Stimulated activated CD8-positive, alpha-beta memory T cell treated with anti-CD3 and anti-CD28 coated beads, Interleukin-12 subunit alpha, Interleukin-12 subunit beta, amount 100 ng/mL, for 4 hours (primary cell): ENCODE measurements around the gene ZNF124.
"Not testable (repeated sequence)": the region's sequence is repeated elsewhere in the genome, so short reads cannot be mapped to it uniquely, and the experiment has no call there.

Experiments
- DNase-seq: peaks from one replicate; pipeline ENCODE4 v3.0.0-alpha.2; 2020; ENCODE audit warnings: low read depth

ZNF124 gene

GRCh38 chr1:247172996-247173395 is 1.2 kb upstream of the ZNF124 start:
- no peak for DNase-seq

DNA sequence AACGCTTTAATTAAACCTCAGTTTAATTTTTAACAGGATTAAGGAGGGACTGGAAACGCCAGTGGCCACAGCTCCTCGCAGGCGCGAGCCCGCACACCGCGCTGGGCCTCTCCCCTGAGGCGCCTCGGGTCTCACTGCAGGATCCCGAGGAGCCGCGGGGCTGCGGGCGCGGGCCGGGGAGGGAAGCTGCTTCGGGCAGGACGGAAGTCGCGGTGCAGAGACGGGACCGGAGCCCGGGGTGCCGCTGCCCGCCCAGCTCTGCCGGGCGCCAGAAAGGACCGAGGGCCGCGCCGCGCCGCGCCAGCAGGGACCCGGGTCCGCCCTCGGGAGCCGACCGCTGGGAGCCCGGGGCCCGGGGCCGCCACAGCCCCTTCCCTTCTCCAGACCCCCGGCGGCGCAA is 377 bp downstream of the ZNF124 start:
- DNase-seq = not testable (repeated sequence)

- no peak for DNase-seq
Observed at GRCh38 chr1:247165674-247166073, 6.1 kb downstream of the ZNF124 start.

- no peak for DNase-seq
Observed at GRCh38 chr1:247164694-247165093, 7.1 kb downstream of the ZNF124 start.

- no peak for DNase-seq
Observed at GRCh38 chr1:247156787-247157232, 15.0 kb downstream of the ZNF124 start.

DNA sequence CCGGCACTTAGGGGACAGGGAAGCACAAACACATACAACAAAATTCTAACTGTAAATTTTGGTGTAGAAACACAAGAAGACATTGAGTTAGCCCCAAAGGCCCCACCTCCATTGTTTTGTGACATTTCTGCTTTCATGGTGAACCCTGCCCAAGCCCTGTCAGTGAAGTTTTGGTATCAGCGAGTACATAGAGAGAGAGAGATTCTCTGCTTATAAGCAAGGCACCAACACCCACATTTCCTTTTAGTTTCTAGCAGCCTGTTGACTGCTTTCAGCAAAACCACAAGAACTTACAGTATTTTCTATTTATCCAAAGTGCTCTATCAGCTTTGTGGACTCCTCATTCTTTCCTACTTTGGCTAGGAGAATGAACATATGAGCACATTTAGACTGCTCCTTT is 24.0 kb downstream of the ZNF124 start:
- DNase-seq = no peak

- not testable (repeated sequence) for DNase-seq
Observed at GRCh38 chr1:247147120-247147519, 24.7 kb downstream of the ZNF124 start.

GRCh38 chr1:247146671-247147070 is 25.1 kb downstream of the ZNF124 start:
- no peak for DNase-seq

DNA sequence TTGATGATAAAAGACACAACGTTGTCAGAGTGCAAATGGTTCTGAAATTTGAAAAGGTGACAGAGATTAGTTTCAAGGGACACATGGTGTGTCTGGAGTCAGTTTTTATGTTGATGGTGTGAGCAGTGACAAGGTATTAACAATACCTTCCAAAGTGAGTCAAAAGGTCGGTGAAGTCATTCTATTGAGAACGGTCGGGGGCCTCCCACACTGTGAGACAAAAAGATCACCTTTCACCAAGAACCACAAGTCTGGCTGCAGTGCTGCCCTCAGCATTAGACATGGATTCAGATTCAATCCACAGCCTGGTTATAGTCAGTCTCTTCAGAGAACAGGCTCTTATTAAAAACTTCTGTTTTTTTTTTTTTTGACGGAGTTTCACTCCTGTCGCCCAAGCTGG is 26.5 kb downstream of the ZNF124 start:
- no peak for DNase-seq

- DNase-seq = not testable (repeated sequence)
Observed at GRCh38 chr1:247139557-247139956, 32.3 kb downstream of the ZNF124 start.

DNA sequence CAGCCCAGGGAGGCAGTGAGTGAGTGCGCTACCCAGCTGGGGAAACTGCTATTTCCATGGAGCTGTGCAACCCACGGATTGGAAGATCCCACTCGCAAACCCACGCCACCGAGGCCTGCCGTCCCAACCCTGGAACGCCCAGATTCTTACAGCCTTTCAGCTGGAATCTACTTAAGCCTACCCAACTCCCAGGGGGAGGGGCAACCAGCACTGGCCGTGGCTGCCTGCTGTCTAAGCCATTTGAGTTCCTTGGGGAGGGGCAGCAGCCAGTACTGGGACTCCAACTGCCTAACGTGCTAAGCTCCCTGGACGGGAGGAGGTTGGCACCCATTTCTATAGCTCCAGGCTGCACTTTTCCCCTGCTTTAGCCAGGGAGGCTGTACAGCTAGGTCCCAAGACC is 40.6 kb downstream of the ZNF124 start:
- no peak for DNase-seq

DNA sequence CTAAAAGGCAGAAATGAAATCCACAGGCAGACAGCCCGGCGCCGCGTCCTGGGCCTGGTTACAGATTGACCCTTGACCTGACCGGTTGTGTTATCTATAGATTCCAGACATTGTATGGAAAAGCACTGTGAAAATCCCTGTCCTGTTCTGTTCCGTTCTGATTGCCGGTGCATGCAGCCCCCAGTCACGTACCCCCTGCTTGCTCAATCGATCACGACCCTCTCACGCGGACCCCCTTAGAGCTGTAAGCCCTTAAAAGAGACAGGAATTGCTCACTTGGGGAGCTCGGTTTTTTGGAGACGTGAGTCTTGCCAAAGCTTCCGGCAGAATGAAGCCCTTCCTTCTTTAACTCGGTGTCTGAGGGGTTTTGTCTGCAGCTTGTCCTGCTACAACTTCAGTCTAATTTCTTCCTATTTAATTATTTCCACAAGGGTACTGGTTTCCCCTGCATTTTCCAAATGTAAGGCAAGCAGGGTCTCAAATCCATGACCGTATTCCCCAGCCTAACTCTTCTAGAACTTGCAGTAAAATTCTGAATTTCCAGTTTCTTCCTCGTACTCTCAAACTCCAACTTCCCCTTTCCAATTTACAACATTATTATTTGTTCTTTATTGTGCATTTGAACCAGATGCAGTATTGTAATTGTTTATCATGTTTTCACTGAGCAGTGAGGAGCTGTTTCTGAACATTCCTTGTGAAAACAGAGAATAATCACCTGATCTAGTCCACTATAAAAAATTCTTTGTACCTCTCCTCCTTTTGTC is 44.1 kb downstream of the ZNF124 start:
- not testable (repeated sequence) for DNase-seq

GRCh38 chr1:247126601-247127000 is 45.2 kb downstream of the ZNF124 start:
- DNase-seq = not testable (repeated sequence)

GRCh38 chr1:247126166-247126565 is 45.7 kb downstream of the ZNF124 start:
- DNase-seq = not testable (repeated sequence)

DNA sequence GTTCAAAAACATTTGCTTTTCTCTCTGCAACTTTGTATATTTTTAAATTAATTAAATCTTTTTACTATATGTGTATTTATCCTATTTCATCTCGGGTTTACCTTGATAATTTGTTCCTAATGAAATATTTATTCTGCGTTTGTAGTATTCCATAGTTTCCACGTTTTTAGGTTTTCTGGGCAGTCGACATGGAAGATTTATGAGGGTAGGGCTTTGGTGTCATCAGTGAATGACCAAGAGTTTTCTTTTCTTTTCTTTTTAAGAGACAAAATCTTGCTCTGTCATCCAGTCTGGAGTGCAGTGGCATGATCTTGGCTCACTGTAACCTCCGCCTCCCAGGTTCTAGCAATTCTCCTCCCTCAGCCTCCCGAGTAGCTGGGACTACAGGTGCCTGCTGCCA is 50.4 kb downstream of the ZNF124 start:
- no peak for DNase-seq

DNA sequence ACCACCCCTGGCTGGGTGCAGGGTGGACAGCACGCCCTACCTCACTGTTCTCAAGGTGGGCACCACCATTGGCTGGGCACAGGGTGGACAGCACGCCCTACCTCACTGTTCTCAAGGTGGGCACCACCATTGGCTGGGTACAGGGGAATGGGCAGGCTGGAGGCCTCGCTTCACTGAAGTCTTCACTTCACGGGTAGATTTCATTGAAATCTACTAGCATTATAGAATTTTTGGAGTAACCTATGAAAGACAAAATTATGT is 51.5 kb downstream of the ZNF124 start:
- DNase-seq = not testable (repeated sequence)

GRCh38 chr1:247119600-247120407 is 52.0 kb downstream of the ZNF124 start:
- no peak for DNase-seq

DNA sequence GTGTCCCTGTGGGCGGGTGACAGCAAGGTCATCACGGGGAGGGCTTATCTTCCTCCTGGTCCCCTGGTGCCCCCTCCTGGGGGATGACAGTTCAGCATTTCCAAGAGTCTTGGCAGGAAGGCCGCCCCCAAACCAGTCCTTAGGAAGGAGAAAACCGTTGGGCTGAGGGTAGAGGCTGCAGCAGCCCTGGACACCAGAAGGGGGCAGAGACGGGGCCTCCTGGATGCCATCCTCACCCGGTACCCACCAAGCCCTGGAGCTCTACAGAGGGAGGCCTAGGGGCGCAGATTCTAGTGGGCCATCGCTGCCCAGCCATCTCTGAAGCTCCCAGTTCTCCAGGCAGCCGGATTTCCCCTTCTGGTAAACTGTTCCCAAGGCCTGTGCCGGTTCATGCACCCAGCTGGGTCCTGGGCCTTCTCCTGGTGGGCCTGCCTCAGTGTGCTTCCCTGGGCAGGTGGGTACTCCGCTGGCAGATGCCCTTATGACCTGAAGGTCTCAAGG is 52.8 kb downstream of the ZNF124 start:
- no peak for DNase-seq

DNA sequence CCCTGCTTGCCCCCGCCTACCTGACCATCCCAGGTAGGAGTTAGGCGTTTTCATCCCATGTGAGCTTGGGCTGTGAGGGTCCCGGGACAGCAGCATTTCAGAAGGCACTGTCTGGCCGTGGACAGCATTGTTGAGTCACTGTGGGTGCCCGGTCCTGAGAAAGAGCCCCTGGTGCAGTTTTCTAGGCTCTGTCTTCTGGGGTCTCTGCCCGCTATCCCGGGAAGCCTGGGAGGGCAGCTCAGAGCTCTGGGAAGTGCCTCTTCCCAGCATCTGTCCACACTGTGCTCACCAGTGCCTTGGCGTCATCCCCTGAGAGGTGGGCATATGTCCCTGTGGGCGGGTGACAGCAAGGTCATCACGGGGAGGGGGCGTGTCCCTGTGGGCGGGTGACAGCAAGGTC is 56.3 kb downstream of the ZNF124 start:
- DNase-seq = no peak

- DNase-seq = no peak
Observed at GRCh38 chr1:247115141-247115510, 56.7 kb downstream of the ZNF124 start.

DNA sequence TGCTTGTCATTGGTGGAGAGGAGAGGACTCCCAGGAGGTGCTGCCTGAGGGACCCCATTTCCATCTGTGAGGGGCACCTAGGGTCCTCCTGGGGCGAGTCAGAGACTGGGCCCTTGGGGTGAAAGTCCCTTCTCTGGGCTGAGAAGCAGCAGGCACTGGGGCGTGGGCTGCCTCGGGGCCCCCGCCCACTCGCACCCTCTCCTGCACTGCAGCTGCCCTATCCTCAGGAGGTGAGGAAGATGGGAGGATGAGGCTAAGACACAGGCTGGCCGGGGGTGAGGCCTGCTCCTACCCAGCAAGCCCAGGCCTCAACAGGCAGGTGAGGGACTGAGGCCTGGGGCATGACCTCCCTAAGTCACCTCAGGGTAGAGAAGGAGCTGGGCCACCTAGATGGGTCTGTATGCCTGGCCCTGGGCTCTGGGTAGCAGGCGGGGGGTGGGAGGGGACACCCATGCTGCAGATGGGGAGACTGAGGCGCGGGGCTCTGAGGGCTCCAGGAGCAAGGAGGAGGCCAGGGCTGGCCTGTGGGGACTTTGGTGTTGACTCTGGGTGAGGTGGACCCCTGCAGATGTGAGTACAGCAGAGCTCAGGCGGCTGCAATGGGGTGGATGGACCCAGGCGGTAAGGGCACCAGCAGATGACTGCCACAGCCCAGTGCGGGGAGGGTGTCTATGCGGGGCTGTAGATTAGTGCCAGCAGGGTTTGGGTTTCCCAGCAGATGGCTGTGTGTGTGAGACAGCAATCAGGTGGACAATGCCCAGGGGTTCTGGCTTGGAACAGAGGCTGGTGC is 57.3 kb downstream of the ZNF124 start:
- DNase-seq = no peak

DNA sequence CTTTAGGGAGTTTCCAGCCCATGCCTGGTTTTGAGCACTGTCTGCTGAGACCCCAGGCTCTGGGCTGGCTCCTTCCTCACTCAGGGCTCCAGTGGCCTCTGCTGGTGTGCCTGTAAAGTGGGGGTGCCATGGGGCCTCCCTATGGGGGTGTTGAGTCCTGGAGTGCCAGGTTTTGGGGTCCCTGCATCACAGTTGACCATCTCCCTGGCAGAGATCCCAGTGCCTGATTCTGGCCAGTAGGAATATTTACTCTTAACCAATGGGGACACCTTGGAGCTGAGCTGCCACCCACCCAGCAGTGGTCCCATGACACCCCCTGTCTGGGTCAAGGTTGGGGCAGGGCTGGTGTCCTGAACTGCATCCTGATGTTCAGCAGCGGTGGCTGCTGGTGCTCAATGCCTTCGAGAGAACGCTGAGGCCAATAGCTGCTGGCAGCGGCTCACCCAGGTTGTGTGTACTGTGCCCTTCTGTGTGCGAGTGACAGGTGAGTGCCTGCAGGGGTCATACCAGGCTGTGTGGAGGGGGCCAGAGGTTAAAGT is 58.0 kb downstream of the ZNF124 start:
- DNase-seq = no peak
